ENCODE measurements around the gene COL18A1.
A peak's percentile ranks its signal among the peaks of the same experiment; 100 is the strongest.

Gene COL18A1

GRCh38 chr21:45555251-45555556 is 150.2 kb downstream of the COL18A1 start (continued):
- TF ChIP-seq, protein P1, sequence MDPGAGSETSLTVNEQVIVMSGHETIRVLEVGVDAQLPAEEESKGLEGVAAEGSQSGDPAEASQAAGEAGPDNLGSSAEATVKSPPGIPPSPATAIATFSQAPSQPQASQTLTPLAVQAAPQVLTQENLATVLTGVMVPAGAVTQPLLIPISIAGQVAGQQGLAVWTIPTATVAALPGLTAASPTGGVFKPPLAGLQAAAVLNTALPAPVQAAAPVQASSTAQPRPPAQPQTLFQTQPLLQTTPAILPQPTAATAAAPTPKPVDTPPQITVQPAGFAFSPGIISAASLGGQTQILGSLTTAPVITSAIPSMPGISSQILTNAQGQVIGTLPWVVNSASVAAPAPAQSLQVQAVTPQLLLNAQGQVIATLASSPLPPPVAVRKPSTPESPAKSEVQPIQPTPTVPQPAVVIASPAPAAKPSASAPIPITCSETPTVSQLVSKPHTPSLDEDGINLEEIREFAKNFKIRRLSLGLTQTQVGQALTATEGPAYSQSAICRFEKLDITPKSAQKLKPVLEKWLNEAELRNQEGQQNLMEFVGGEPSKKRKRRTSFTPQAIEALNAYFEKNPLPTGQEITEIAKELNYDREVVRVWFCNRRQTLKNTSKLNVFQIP (CRISPR knock-in tag; IDR thresholded peaks at IDR 0.05; ENCODE audit: borderline replicate concordance, low read depth) = no peak
- TF ChIP-seq, protein P2, sequence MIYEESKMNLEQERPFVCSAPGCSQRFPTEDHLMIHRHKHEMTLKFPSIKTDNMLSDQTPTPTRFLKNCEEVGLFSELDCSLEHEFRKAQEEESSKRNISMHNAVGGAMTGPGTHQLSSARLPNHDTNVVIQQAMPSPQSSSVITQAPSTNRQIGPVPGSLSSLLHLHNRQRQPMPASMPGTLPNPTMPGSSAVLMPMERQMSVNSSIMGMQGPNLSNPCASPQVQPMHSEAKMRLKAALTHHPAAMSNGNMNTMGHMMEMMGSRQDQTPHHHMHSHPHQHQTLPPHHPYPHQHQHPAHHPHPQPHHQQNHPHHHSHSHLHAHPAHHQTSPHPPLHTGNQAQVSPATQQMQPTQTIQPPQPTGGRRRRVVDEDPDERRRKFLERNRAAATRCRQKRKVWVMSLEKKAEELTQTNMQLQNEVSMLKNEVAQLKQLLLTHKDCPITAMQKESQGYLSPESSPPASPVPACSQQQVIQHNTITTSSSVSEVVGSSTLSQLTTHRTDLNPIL (CRISPR knock-in tag; IDR thresholded peaks at IDR 0.05; ENCODE audit: low read depth) = no peak
- TF ChIP-seq ISL1 (CRISPR knock-in tag; IDR thresholded peaks at IDR 0.05) = no peak
- TF ChIP-seq GLIS3 (CRISPR knock-in tag; IDR thresholded peaks at IDR 0.05) = no peak
- no peak for TF ChIP-seq ZFP30 (CRISPR knock-in tag; IDR thresholded peaks at IDR 0.05)

DNA sequence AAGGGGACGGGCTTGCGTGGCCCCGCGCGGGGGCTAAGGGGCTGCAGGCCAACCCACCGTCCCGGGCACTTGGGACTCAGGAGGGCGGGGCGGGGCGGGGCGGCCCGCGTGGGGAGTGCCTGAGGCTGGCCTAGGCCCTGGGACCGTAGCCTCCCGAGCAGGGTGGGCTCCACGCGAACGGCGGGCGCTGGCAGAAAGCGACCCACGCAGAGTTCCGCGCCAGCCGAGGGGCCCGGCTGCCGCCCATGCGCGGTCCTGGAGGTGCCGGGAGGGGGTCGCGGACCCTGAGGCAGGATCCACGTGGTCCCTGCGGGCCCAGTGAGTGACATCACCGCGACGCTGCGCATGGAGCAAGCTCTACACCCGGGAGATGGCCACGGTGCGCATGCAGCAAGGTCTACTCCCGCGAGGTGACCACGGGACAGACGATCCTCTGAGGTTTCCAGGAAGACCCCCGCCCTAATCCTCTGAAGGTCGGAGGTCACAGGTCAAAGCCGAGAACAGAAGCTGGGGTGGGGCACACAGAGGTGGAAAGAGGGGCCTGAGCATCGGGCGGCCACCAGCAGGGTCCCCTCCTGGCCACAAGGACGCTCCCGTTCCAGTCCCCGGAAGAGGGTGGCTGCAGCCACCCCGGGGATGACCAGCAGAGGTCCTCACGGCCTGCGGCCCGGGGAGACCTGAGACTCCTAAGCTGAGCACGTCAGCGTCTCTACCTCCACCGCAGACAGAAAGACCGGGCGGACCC is 150.8 kb downstream of the COL18A1 start:
- ATAC-seq = peak; percentile 94
- TF ChIP-seq ESRRG (CRISPR knock-in tag; IDR thresholded peaks at IDR 0.05) (peak; percentile 18; the same call in 1 of the 2 replicates), ZNF70 (CRISPR knock-in tag; IDR thresholded peaks at IDR 0.05) (peak; percentile 99), CSRNP3 (CRISPR knock-in tag; IDR thresholded peaks at IDR 0.05) (no peak), ZFP3 (CRISPR knock-in tag; IDR thresholded peaks at IDR 0.05) (peak; percentile 75; the same call in 1 of the 2 replicates), PATZ1 (CRISPR knock-in tag; IDR thresholded peaks at IDR 0.05; ENCODE audit: borderline replicate concordance) (no peak), ZFP30 (CRISPR knock-in tag; IDR thresholded peaks at IDR 0.05) (no peak), ZNF8 (CRISPR knock-in tag; IDR thresholded peaks at IDR 0.05) (no peak), TCF4 (CRISPR knock-in tag; IDR thresholded peaks at IDR 0.05; ENCODE audit: borderline replicate concordance) (0 out of 2 replicates have a peak, but pooled peaks have one; percentile 20), CSDC2 (CRISPR knock-in tag; IDR thresholded peaks at IDR 0.05) (0 out of 2 replicates have a peak, but pooled peaks have one; percentile 46), GLIS3 (CRISPR knock-in tag; IDR thresholded peaks at IDR 0.05) (no peak), BACH2 (CRISPR knock-in tag; IDR thresholded peaks at IDR 0.05; ENCODE audit: borderline replicate concordance) (no peak)
- TF ChIP-seq, protein P2 (CRISPR knock-in tag; IDR thresholded peaks at IDR 0.05; ENCODE audit: low read depth) = no peak
- TF ChIP-seq, protein P3, sequence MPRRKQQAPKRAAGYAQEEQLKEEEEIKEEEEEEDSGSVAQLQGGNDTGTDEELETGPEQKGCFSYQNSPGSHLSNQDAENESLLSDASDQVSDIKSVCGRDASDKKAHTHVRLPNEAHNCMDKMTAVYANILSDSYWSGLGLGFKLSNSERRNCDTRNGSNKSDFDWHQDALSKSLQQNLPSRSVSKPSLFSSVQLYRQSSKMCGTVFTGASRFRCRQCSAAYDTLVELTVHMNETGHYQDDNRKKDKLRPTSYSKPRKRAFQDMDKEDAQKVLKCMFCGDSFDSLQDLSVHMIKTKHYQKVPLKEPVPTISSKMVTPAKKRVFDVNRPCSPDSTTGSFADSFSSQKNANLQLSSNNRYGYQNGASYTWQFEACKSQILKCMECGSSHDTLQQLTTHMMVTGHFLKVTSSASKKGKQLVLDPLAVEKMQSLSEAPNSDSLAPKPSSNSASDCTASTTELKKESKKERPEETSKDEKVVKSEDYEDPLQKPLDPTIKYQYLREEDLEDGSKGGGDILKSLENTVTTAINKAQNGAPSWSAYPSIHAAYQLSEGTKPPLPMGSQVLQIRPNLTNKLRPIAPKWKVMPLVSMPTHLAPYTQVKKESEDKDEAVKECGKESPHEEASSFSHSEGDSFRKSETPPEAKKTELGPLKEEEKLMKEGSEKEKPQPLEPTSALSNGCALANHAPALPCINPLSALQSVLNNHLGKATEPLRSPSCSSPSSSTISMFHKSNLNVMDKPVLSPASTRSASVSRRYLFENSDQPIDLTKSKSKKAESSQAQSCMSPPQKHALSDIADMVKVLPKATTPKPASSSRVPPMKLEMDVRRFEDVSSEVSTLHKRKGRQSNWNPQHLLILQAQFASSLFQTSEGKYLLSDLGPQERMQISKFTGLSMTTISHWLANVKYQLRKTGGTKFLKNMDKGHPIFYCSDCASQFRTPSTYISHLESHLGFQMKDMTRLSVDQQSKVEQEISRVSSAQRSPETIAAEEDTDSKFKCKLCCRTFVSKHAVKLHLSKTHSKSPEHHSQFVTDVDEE (CRISPR knock-in tag; IDR thresholded peaks at IDR 0.05) = no peak

DNA sequence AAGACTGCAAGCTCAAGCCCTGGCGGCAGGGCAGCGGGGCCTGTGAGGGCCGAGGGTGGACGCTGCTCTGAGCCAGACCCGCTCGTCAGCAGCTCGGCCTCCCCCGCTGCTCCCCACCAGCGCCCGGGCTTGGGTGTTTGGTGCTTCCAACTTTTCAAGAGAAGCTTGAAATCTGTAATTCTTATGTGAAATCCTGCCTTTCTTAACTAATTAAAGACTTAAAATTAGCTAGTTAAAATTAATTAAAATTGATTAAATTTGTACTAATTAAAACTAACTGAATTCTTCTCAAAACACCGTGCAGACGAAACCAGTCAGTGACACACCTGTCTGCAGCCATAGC is 151.3 kb downstream of the COL18A1 start:
- TF ChIP-seq CSDC2 (CRISPR knock-in tag; IDR thresholded peaks at IDR 0.05) = no peak
- TF ChIP-seq, protein P1 (CRISPR knock-in tag; IDR thresholded peaks at IDR 0.05; ENCODE audit: borderline replicate concordance, low read depth) = no peak
- TF ChIP-seq TOX (CRISPR knock-in tag; IDR thresholded peaks at IDR 0.05; ENCODE audit: borderline replicate concordance) = no peak
- TF ChIP-seq ZFP3 (CRISPR knock-in tag; IDR thresholded peaks at IDR 0.05) = no peak
- no peak for TF ChIP-seq GLIS3 (CRISPR knock-in tag; IDR thresholded peaks at IDR 0.05)
- no peak for TF ChIP-seq ZFP30 (CRISPR knock-in tag; IDR thresholded peaks at IDR 0.05)
- ATAC-seq = no peak
